Ascending aorta (tissue), 2 donors: Measurements from ENCODE around the gene GRID2IP. TPM values are rescaled to one million over a fixed set of nuclear protein-coding genes. Genes with fewer than 3 reads are reported as not detected.

Experiments
- DNase-seq, 2 donors: peaks; one replicate each; pipeline ENCODE4 v3.0.0-alpha.2; 2019; ENCODE audit warnings: low spot score in 2 of 2
- H3K27ac ChIP-seq, 2 donors: fragments of 200-600 bp; sonication (generic); one replicate each; pipeline ENCODE4 v1.5.1; 2016 to 2017; ENCODE audit warnings: mild to moderate bottlenecking in 1 of 2
- H3K27me3 ChIP-seq: fragments of 200-600 bp; sonication (generic); one replicate; pipeline ENCODE4 v1.5.1; 2017
- H3K36me3 ChIP-seq, 2 donors: fragments of 200-600 bp; sonication (generic); one replicate each; pipeline ENCODE4 v1.5.1; 2016
- H3K4me1 ChIP-seq, 2 donors: fragments of 200-600 bp; sonication (generic); one replicate each; pipeline ENCODE4 v1.5.1; 2016 to 2017; ENCODE audit warnings: mild to moderate bottlenecking in 1 of 2
- H3K4me3 ChIP-seq, 2 donors: fragments of 200-600 bp; sonication (generic); one replicate each; pipeline ENCODE4 v1.5.1; 2016 to 2017; ENCODE audit warnings: mild to moderate bottlenecking in 1 of 2
- H3K9me3 ChIP-seq, 2 donors: fragments of 200-600 bp; sonication (generic); one replicate each; pipeline ENCODE4 v1.5.1; 2016
- CTCF ChIP-seq, 3 experiments: fragments of 200-600 bp in 2 of 3; fragments of 450-650 bp in 1 of 3; sonication (generic) in 2 of 3; IDR thresholded peaks; one replicate each; pipeline ENCODE4 v1.5.1; 2016 to 2019; ENCODE audit warnings: antibody characterized with exemption in 3 of 3, mild to moderate bottlenecking in 1 of 3, moderate library complexity in 1 of 3
- intact Hi-C: fragments of 100-400 bp; cut with DNase I; formaldehyde crosslinking; loops from one replicate; pipeline ENCODE4 v1.15.1; 2023
- total RNA-seq: library from RNA; depleted of rRNA; stranded (reverse); fragments of >200 nt; gene quantifications from one replicate; pipeline ENCODE4 v1.1.0, GENCODE V29; 2016

The GRID2IP gene
- total RNA-seq, 1 donor from 2014 or later: not detected

GRCh38 chr7:6480323-6480660 is 71.0 kb downstream of the GRID2IP start:
- DNase-seq: no peak
- intact Hi-C loops: no loop called here
- Histone ChIP-seq H3K9me3 (no peaks in the 10 kb centered on the region), H3K27ac (no peak overlapping the region), H3K4me3 (peak overlapping the region; percentile 11 to 37), H3K4me1 (peaks cover 27 to 45% of the 10 kb centered on the region in 2 donors), H3K27me3 (no peaks in the 10 kb centered on the region), H3K36me3 (no peaks in the 10 kb centered on the region)
- no peak for TF ChIP-seq CTCF (IDR thresholded peaks at IDR 0.05)

- Histone ChIP-seq H3K36me3 (peaks cover 0 to 10% of the 10 kb centered on the region in 2 donors), H3K27me3 (no peaks in the 10 kb centered on the region), H3K4me1 (peaks cover 21 to 42% of the 10 kb centered on the region in 2 donors), H3K4me3 (no peak overlapping the region), H3K27ac (no peak overlapping the region), H3K9me3 (no peaks in the 10 kb centered on the region)
- TF ChIP-seq CTCF (IDR thresholded peaks at IDR 0.05): no peak
- DNase-seq: no peak
- intact Hi-C loops: no loop called here
Observed at GRCh38 chr7:6479067-6479466, 72.2 kb downstream of the GRID2IP start.

DNA sequence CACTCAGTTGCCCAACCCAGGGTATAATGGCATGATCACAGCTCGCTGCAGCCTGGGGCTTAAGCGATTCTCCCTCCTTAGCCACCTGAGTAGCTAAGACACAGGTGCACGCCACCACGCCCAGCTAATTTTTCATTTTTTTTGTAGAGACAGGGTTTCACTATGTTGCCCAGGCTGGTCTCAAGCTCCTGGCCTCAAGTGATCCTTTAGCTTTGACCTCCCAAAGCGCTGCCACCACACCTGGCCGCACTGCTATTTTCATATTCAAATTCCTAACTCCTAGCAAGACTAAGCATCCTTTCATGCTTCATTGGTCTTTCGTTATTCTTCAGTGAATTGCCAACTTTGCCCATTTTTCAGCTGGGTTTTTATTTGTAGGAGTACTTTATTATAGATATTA is 73.1 kb downstream of the GRID2IP start:
- H3K36me3 ChIP-seq: peaks cover 5 to 18% of the 10 kb centered on the region in 2 donors
- no peak overlapping the region for H3K27ac ChIP-seq
- H3K9me3 ChIP-seq: no peaks in the 10 kb centered on the region
- intact Hi-C loops: no loop called here
- H3K27me3 ChIP-seq: no peaks in the 10 kb centered on the region
- no peak for TF ChIP-seq CTCF (IDR thresholded peaks at IDR 0.05)
- peaks cover 21 to 42% of the 10 kb centered on the region in 2 donors for H3K4me1 ChIP-seq
- H3K4me3 ChIP-seq: no peak overlapping the region
- DNase-seq: no peak

DNA sequence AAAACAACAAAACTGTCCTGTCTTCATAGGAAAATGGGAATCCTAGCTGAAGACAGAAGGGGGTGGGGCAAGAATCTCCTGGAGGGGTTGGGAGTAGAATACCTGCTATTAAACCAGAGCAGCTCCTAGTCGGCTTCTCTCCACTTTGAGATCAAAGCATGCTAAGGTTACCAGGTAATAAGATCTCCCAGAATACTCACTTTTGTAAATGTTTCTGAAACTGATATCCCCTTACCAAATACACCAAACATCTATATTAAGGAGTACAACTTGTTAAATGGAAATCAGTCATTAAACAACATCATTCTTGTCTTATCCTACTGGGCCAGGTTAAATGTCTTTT is 74.0 kb downstream of the GRID2IP start:
- peaks cover 18 to 39% of the 10 kb centered on the region in 2 donors for H3K4me1 ChIP-seq
- no peak for DNase-seq
- peaks cover 11 to 25% of the 10 kb centered on the region in 2 donors for H3K36me3 ChIP-seq
- no peak overlapping the region for H3K4me3 ChIP-seq
- H3K27ac ChIP-seq: no peak overlapping the region
- intact Hi-C loops: no loop called here
- no peak for TF ChIP-seq CTCF (IDR thresholded peaks at IDR 0.05)
- no peaks in the 10 kb centered on the region for H3K27me3 ChIP-seq
- H3K9me3 ChIP-seq: no peaks in the 10 kb centered on the region

DNA sequence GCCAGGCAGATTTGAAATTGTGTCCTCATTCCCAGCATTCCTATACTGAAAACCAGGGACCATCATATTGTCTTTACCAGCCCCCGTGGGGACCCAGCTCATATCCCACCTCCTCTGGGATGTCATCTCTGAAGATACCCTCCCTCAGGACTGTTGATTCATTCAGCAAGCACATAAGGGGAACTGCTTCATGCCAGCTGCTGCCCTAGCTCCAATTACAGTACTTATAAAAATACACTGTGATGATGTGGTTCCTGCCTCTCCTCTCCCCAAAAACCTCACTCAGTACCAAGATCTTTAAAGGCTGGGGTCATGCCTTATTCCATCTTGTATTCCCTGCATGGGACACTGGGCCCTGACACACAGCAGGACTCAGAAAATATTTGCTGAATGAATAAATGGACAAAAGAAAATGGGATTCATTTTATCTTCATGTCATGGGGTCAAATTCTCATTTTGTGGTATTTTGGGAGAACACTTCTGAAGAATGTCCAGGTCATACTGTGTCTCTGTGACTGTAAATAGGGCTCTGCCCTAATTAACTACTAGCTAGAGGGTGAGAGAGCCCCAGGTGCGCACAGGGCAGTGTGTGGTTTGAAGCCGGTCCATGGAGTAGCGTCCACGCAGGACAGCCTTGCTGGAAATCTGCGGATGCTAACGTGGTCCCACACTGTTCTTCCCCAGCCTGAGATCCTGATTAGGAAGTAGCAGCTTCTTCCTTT is 74.5 kb downstream of the GRID2IP start:
- Histone ChIP-seq H3K27me3 (no peaks in the 10 kb centered on the region), H3K27ac (no peak overlapping the region), H3K36me3 (peaks cover 12 to 31% of the 10 kb centered on the region in 2 donors), H3K4me1 (peaks cover 16 to 34% of the 10 kb centered on the region in 2 donors), H3K9me3 (no peaks in the 10 kb centered on the region), H3K4me3 (no peak overlapping the region)
- DNase-seq: no peak
- intact Hi-C loops: no loop called here
- TF ChIP-seq CTCF (IDR thresholded peaks at IDR 0.05): no peak
